HepG2 (cell line): Measurements from ENCODE around the gene IQCK. TPM values are rescaled to one million over a fixed set of nuclear protein-coding genes. Genes with fewer than 3 reads are reported as not detected.

Source experiments
- CAMTA2 ChIP-seq: sonication (generic); formaldehyde crosslinking; IDR thresholded peaks from 2 replicates; pipeline ENCODE4 v1.4.0; 2020; ENCODE audit warnings: mild to moderate bottlenecking, missing genetic modification reagents, borderline replicate concordance
- DNMT1 ChIP-seq: sonication (generic); formaldehyde crosslinking; IDR thresholded peaks from 2 replicates; pipeline ENCODE4 v1.5.1; 2020; ENCODE audit warnings: mild to moderate bottlenecking, missing genetic modification reagents
- ETV5 ChIP-seq: IDR thresholded peaks from 2 replicates; pipeline ENCODE4 v1.6.1; 2018; ENCODE audit warnings: missing biosample characterization, missing genetic modification reagents, inconsistent platforms, borderline replicate concordance
- FOXA3 ChIP-seq: IDR thresholded peaks from 2 replicates; pipeline ENCODE4 v1.6.1; 2016; ENCODE audit warnings: missing genetic modification reagents, missing compliant biosample characterization
- GFI1 ChIP-seq: sonication (generic); formaldehyde crosslinking; IDR thresholded peaks from 2 replicates; pipeline ENCODE4 v1.5.0; 2020; ENCODE audit warnings: missing genetic modification reagents, mild to moderate bottlenecking, borderline replicate concordance
- IRF2 ChIP-seq: IDR thresholded peaks from 2 replicates; pipeline ENCODE4 v1.6.1; 2018; ENCODE audit warnings: missing genetic modification reagents, missing compliant biosample characterization
- ISL2 ChIP-seq: sonication (generic); formaldehyde crosslinking; IDR thresholded peaks from 2 replicates; pipeline ENCODE4 v1.5.0; 2020; ENCODE audit warnings: missing genetic modification reagents
- KLF9 ChIP-seq: IDR thresholded peaks from 2 replicates; pipeline ENCODE4 v1.6.1; 2016; ENCODE audit warnings: low read depth
- KMT2A ChIP-seq: sonication (generic); formaldehyde crosslinking; IDR thresholded peaks from 2 replicates; pipeline ENCODE4 v1.4.0; 2020; ENCODE audit warnings: missing genetic modification reagents
- NFE2 ChIP-seq: sonication (generic); formaldehyde crosslinking; IDR thresholded peaks from 2 replicates; pipeline ENCODE4 v1.4.0; 2020; ENCODE audit warnings: missing genetic modification reagents
- SAP130 ChIP-seq: IDR thresholded peaks from 2 replicates; pipeline ENCODE4 v1.6.1; 2016; ENCODE audit warnings: low read depth
- SMARCC2 ChIP-seq: fragments of 450-650 bp; IDR thresholded peaks from 2 replicates; pipeline ENCODE4 v1.6.1; 2017; ENCODE audit warnings: antibody characterized with exemption, mild to moderate bottlenecking
- SOX6 ChIP-seq, 2 experiments: fragments of 450-650 bp in 1 of 2; sonication (generic) in 1 of 2; formaldehyde crosslinking in 1 of 2; IDR thresholded peaks; 2 replicates each; pipeline versions ENCODE4 v1.4.0 to v1.6.1; 2017 to 2020; ENCODE audit warnings: antibody characterized with exemption in 1 of 2, mild to moderate bottlenecking in 1 of 2, missing genetic modification reagents in 1 of 2
- TEAD3 ChIP-seq: optimal IDR thresholded peaks from 2 replicates; pipeline ENCODE3; 2016; ENCODE audit warnings: borderline replicate concordance
- XRCC5 ChIP-seq: fragments of 200-400 bp; formaldehyde crosslinking; optimal IDR thresholded peaks from 2 replicates; pipeline ENCODE3; 2017; ENCODE audit warnings: mild to moderate bottlenecking, low read length
- ZFP62 ChIP-seq: sonication (generic); formaldehyde crosslinking; IDR thresholded peaks from 2 replicates; pipeline ENCODE4 v1.4.0; 2020; ENCODE audit warnings: missing genetic modification reagents
- ZNF121 ChIP-seq: sonication (generic); formaldehyde crosslinking; IDR thresholded peaks from 2 replicates; pipeline ENCODE4 v1.5.0; 2020; ENCODE audit warnings: mild to moderate bottlenecking, missing genetic modification reagents
- ZNF496 ChIP-seq: sonication (generic); formaldehyde crosslinking; IDR thresholded peaks from 2 replicates; pipeline ENCODE4 v1.8.1; 2023; ENCODE audit warnings: mild to moderate bottlenecking, moderate library complexity, missing genetic modification reagents; ENCODE audit not compliant: insufficient replicate concordance
- ZNF577 ChIP-seq: sonication (generic); formaldehyde crosslinking; IDR thresholded peaks from 2 replicates; pipeline ENCODE4 v1.4.0; 2020; ENCODE audit warnings: mild to moderate bottlenecking, low read depth, missing genetic modification reagents, borderline replicate concordance
- ZSCAN9 ChIP-seq: IDR thresholded peaks from 2 replicates; pipeline ENCODE4 v1.6.1; 2016; ENCODE audit warnings: borderline replicate concordance
- polyA plus RNA-seq, 8 experiments: library from polyadenylated mRNA; depleted of rRNA in 3 of 8; stranded (reverse) in 7 of 8; unstranded in 1 of 8; fragments of >200 nt; fragmentation: Illumina TruSeq in 4 of 8; extraction: Trizol in 4 of 8; gene quantifications; 2 replicates each; pipeline versions ENCODE4 v1.2.1 to v1.2.3, GENCODE V29; 2011 to 2016; ENCODE audit warnings: low read depth in 4 of 8, missing spikeins in 1 of 8, mixed read lengths in 1 of 8; ENCODE audit not compliant: insufficient read depth in 1 of 8
- total RNA-seq, 5 experiments: library from RNA; depleted of rRNA; stranded (reverse); fragments of >200 nt; fragmentation: Illumina TruSeq; extraction: Trizol; gene quantifications; 2 replicates each; pipeline ENCODE4 v1.2.3, GENCODE V29; 2016; ENCODE audit warnings: low read depth in 1 of 5
- TF ChIP-seq, protein P1 (sequence below): sonication (generic); formaldehyde crosslinking; IDR thresholded peaks from 2 replicates; pipeline ENCODE4 v1.5.0; 2020; ENCODE audit warnings: missing genetic modification reagents
- TF ChIP-seq, protein P2 (sequence below): sonication (generic); formaldehyde crosslinking; IDR thresholded peaks from 2 replicates; pipeline ENCODE4 v1.5.0; 2020; ENCODE audit warnings: mild to moderate bottlenecking, missing genetic modification reagents
- TF ChIP-seq, protein P3 (sequence below): sonication (generic); formaldehyde crosslinking; IDR thresholded peaks from 2 replicates; pipeline ENCODE4 v1.8.0; 2022; ENCODE audit warnings: missing genetic modification reagents, mild to moderate bottlenecking, moderate library complexity, borderline replicate concordance
- TF ChIP-seq, protein P4 (sequence below): sonication (generic); formaldehyde crosslinking; IDR thresholded peaks from 2 replicates; pipeline ENCODE4 v1.4.0; 2020; ENCODE audit warnings: missing genetic modification reagents, mild to moderate bottlenecking, borderline replicate concordance

The IQCK gene
- total and polyA plus RNA-seq, 2 of the 13 experiments (the other 11 are each of a cell fraction or from before 2014, with no cell fraction given): 5.1 to 7.3 TPM

DNA sequence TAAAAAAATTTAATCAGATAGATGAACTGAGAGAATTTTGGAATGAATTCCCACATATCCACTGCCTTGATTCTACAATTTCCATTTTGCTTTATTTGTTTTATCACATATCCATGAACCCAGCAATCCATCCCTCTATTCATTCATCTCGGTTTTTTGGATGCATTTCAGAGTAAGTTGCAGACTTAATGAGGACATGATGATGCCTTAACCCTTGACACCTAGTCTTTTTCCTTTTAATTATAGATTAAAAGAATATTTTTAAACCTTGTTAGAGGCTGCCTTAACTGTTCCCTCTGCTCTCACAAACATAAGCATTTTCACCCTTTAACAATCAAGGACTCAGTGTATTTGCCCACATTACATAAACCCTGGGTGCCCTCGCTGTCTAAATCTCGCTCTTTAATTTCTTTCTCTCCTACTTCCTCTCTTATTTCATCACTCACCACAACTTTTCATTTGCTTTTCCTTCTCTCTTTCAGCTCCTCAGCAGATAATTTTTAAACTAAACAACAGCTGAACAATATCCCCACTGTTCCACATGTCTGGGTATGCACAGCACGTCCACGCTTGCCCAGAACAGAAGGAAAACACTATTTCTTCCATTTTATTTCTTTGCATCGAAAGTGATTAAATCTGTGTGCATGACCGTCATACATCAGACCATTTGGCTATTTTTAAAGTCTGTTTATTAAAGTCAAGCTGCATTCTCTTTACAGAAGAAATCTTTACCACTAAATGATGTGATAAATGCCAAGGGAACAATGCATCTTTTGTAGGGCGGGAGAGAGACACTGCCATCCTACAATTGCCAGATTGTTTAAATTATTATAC is 39.9 kb downstream of the IQCK start (continued):
- TF ChIP-seq, protein P1, sequence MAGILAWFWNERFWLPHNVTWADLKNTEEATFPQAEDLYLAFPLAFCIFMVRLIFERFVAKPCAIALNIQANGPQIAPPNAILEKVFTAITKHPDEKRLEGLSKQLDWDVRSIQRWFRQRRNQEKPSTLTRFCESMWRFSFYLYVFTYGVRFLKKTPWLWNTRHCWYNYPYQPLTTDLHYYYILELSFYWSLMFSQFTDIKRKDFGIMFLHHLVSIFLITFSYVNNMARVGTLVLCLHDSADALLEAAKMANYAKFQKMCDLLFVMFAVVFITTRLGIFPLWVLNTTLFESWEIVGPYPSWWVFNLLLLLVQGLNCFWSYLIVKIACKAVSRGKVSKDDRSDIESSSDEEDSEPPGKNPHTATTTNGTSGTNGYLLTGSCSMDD (CRISPR knock-in tag): no peak
- TF ChIP-seq ZNF496 (no peak), TEAD3 (CRISPR knock-in tag) (peak; percentile 48), ZNF577 (CRISPR knock-in tag) (no peak), GFI1 (peak; percentile 79), ZSCAN9 (CRISPR knock-in tag) (no peak), CAMTA2 (CRISPR knock-in tag) (no peak), KMT2A (no peak), ISL2 (CRISPR knock-in tag) (peak; percentile 81), FOXA3 (CRISPR knock-in tag) (peak; percentile 45), SOX6 (IDR thresholded peaks at IDR 0.05) (no peak), SOX6 (CRISPR knock-in tag; IDR thresholded peaks at IDR 0.05) (peak; percentile 38; the same call in 1 of the 2 replicates), DNMT1 (CRISPR knock-in tag) (no peak), NFE2 (CRISPR knock-in tag) (no peak), XRCC5 (no peak), SMARCC2 (no peak), ZNF121 (CRISPR knock-in tag) (peak; percentile 19; the same call in 1 of the 2 replicates), KLF9 (CRISPR knock-in tag) (no peak), SAP130 (CRISPR knock-in tag) (peak; percentile 43), ZFP62 (no peak), ETV5 (CRISPR knock-in tag) (peak; percentile 42; the same call in 1 of the 2 replicates), IRF2 (CRISPR knock-in tag) (peak; percentile 44; the same call in 1 of the 2 replicates)
- TF ChIP-seq, protein P2, sequence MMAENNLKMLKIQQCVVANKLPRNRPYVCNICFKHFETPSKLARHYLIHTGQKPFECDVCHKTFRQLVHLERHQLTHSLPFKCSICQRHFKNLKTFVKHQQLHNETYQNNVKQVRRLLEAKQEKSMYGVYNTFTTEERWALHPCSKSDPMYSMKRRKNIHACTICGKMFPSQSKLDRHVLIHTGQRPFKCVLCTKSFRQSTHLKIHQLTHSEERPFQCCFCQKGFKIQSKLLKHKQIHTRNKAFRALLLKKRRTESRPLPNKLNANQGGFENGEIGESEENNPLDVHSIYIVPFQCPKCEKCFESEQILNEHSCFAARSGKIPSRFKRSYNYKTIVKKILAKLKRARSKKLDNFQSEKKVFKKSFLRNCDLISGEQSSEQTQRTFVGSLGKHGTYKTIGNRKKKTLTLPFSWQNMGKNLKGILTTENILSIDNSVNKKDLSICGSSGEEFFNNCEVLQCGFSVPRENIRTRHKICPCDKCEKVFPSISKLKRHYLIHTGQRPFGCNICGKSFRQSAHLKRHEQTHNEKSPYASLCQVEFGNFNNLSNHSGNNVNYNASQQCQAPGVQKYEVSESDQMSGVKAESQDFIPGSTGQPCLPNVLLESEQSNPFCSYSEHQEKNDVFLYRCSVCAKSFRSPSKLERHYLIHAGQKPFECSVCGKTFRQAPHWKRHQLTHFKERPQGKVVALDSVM (CRISPR knock-in tag): 0 out of 2 replicates have a peak, but pooled peaks have one; percentile 17
- TF ChIP-seq, protein P3, sequence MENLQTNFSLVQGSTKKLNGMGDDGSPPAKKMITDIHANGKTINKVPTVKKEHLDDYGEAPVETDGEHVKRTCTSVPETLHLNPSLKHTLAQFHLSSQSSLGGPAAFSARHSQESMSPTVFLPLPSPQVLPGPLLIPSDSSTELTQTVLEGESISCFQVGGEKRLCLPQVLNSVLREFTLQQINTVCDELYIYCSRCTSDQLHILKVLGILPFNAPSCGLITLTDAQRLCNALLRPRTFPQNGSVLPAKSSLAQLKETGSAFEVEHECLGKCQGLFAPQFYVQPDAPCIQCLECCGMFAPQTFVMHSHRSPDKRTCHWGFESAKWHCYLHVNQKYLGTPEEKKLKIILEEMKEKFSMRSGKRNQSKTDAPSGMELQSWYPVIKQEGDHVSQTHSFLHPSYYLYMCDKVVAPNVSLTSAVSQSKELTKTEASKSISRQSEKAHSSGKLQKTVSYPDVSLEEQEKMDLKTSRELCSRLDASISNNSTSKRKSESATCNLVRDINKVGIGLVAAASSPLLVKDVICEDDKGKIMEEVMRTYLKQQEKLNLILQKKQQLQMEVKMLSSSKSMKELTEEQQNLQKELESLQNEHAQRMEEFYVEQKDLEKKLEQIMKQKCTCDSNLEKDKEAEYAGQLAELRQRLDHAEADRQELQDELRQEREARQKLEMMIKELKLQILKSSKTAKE (CRISPR knock-in tag): peak; percentile 50; the same call in 1 of the 2 replicates
- TF ChIP-seq, protein P4, sequence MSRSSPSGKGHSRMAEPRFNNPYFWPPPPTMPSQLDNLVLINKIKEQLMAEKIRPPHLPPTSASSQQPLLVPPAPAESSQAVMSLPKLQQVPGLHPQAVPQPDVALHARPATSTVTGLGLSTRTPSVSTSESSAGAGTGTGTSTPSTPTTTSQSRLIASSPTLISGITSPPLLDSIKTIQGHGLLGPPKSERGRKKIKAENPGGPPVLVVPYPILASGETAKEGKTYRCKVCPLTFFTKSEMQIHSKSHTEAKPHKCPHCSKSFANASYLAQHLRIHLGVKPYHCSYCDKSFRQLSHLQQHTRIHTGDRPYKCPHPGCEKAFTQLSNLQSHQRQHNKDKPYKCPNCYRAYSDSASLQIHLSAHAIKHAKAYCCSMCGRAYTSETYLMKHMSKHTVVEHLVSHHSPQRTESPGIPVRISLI (CRISPR knock-in tag): no peak
